Right lobe of liver (tissue), 4 donors: ENCODE measurements around the gene GTF3C2.

ENCODE experiments used
- POLR2A ChIP-seq: fragments of 450-650 bp; IDR thresholded peaks from one replicate; pipeline ENCODE4 v1.6.1; 2017; ENCODE audit warnings: antibody characterized with exemption, mild to moderate bottlenecking
- TF ChIP-seq, protein P1 (sequence below), 4 donors: fragments of 200-600 bp in 3 of 4; fragments of 450-650 bp in 1 of 4; IDR thresholded peaks; one replicate each; pipeline versions ENCODE4 v1.5.1 to v1.8.0; 2016 to 2022; ENCODE audit warnings: antibody characterized with exemption in 4 of 4, mild to moderate bottlenecking in 2 of 4
- donor health status: DM: no; HTN: no; CAD: no.
- donor health status: DM: no; HTN: no; CAD: no.
- donor health status: DM: no; HTN: yes; CAD: no.

- TF ChIP-seq, protein P1, sequence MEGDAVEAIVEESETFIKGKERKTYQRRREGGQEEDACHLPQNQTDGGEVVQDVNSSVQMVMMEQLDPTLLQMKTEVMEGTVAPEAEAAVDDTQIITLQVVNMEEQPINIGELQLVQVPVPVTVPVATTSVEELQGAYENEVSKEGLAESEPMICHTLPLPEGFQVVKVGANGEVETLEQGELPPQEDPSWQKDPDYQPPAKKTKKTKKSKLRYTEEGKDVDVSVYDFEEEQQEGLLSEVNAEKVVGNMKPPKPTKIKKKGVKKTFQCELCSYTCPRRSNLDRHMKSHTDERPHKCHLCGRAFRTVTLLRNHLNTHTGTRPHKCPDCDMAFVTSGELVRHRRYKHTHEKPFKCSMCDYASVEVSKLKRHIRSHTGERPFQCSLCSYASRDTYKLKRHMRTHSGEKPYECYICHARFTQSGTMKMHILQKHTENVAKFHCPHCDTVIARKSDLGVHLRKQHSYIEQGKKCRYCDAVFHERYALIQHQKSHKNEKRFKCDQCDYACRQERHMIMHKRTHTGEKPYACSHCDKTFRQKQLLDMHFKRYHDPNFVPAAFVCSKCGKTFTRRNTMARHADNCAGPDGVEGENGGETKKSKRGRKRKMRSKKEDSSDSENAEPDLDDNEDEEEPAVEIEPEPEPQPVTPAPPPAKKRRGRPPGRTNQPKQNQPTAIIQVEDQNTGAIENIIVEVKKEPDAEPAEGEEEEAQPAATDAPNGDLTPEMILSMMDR (IDR thresholded peaks at IDR 0.05), result no peak
- no peak for TF ChIP-seq POLR2A
These were observed 49.3 kb downstream of the GTF3C2 start for GRCh38 chr2:27307287-27307544.
